Fibroblast of skin of scalp (primary cell): ENCODE results near the gene PRELID3B.
"Not testable (repeated sequence)": the region's sequence is repeated elsewhere in the genome, so short reads cannot be mapped to it uniquely, and the experiment has no call there.

Experiments
- DNase-seq: peaks from one replicate; pipeline ENCODE4 v3.0.0-alpha.2; 2013

The PRELID3B gene

GRCh38 chr20:59025511-59025910 is 17.1 kb downstream of the PRELID3B start:
- no peak for DNase-seq

- no peak for DNase-seq
Observed at GRCh38 chr20:59025086-59025485, 17.5 kb downstream of the PRELID3B start.

GRCh38 chr20:59024111-59024530 is 18.5 kb downstream of the PRELID3B start:
- no peak for DNase-seq

- DNase-seq = no peak
Observed at GRCh38 chr20:59023616-59024015, 19.0 kb downstream of the PRELID3B start.

GRCh38 chr20:59022754-59023153 is 19.8 kb downstream of the PRELID3B start:
- no peak for DNase-seq

GRCh38 chr20:59020938-59021551 is 21.5 kb downstream of the PRELID3B start:
- no peak for DNase-seq

GRCh38 chr20:59019217-59019616 is 23.4 kb downstream of the PRELID3B start, which contains the start of gene TUBB1:
TSS of gene TUBB1 (plus strand) at chr20:59019429. CDS start at chr20:59019523, 94 bp downstream.
- no peak for DNase-seq

GRCh38 chr20:59018817-59019216 is 23.8 kb downstream of the PRELID3B start:
- DNase-seq = no peak

GRCh38 chr20:59017493-59018231 is 24.9 kb downstream of the PRELID3B start:
- no peak for DNase-seq

GRCh38 chr20:59016795-59017492 is 25.6 kb downstream of the PRELID3B start:
- DNase-seq = no peak

- DNase-seq = no peak
Observed at GRCh38 chr20:59015812-59016711, 26.5 kb downstream of the PRELID3B start.

GRCh38 chr20:59015411-59015810 is 27.2 kb downstream of the PRELID3B start:
- DNase-seq = no peak

- no peak for DNase-seq
Observed at GRCh38 chr20:59014680-59015389, 27.8 kb downstream of the PRELID3B start.

- no peak for DNase-seq
Observed at GRCh38 chr20:59013959-59014608, 28.5 kb downstream of the PRELID3B start.

GRCh38 chr20:59013031-59013951 is 29.3 kb downstream of the PRELID3B start:
- DNase-seq = no peak

GRCh38 chr20:59011874-59012157 is 30.8 kb downstream of the PRELID3B start:
- DNase-seq = not testable (repeated sequence)

GRCh38 chr20:59010995-59011873 is 31.4 kb downstream of the PRELID3B start:
- peak; percentile 93 for DNase-seq

GRCh38 chr20:59010321-59010994 is 32.1 kb downstream of the PRELID3B start:
- no peak for DNase-seq
